SK-N-SH (cell line): ENCODE data around the gene WLS.

ENCODE experiments used
- EP300 ChIP-seq, 2 experiments: IDR thresholded peaks; 2 replicates each; pipeline versions ENCODE4 v1.4.0 to v1.6.1; 2012; ENCODE audit warnings: borderline replicate concordance in 1 of 2, low read depth in 1 of 2, low read length in 1 of 2
- GATA2 ChIP-seq: sonication (generic); formaldehyde crosslinking; IDR thresholded peaks from 2 replicates; pipeline ENCODE4 v1.5.0; 2020; ENCODE audit warnings: mild to moderate bottlenecking, missing genetic modification reagents
- SIN3A ChIP-seq: IDR thresholded peaks from 2 replicates; pipeline ENCODE4 v1.6.1; 2012; ENCODE audit warnings: low read depth, mild to moderate bottlenecking, low read length, moderate library complexity, borderline replicate concordance
- TF ChIP-seq, protein P1 (sequence below): fragments of 150-350 bp; IDR thresholded peaks from 2 replicates; pipeline ENCODE4 v1.6.1; 2017; ENCODE audit warnings: antibody characterized with exemption, low read length, low read depth, borderline replicate concordance

DNA sequence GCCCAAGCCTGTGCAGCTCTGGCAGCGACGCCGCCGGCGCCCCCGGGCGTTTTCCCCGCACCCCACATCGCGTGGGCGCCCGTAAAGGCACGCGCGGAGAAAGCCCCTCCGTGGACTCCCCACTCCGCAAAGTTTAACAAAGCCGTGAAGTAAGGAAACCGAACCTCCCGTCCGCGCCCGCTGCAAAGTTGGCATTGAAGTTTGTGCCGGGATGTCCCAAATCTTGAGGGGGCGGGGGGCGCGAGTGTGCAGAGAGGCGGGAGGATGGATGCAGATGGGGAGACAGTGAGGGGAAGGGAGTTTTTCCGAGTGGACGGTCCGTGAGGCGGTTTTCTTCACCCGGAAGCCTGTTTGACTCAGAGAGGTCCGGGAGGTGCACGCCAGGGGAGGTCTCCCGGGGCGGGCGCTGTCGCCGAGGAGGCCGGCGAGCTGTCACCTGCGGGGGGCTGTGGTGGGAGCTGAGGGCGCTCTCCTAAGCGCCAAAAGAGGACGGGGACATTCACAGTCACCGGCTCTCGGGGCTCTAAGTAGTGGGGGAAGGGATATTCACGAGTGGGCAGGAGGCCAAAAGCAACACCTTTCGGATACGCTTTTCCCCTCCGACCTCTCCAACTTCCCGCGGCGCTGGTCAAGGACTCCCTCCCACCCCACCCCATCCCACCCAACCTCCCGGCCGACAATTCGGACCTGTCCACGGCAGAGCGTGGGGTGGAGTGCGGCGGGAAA lies 1.3 kb downstream of the WLS start:
- TF ChIP-seq SIN3A: no peak
- TF ChIP-seq, protein P1, sequence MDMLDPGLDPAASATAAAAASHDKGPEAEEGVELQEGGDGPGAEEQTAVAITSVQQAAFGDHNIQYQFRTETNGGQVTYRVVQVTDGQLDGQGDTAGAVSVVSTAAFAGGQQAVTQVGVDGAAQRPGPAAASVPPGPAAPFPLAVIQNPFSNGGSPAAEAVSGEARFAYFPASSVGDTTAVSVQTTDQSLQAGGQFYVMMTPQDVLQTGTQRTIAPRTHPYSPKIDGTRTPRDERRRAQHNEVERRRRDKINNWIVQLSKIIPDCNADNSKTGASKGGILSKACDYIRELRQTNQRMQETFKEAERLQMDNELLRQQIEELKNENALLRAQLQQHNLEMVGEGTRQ: no peak
- TF ChIP-seq EP300 (IDR thresholded peaks at IDR 0.05; ENCODE audit: borderline replicate concordance in 1 of 2, low read depth in 1 of 2, low read length in 1 of 2): no peak
- TF ChIP-seq GATA2 (CRISPR knock-in tag): no peak
